BLaER1 treated with 17β-estradiol and CSF1 and Interleukin-3, amounts not matched to agents 10 nM and 100 nM (cell line): Measurements from ENCODE around the gene RNF4.
"Not testable (repeated sequence)": the region's sequence is repeated elsewhere in the genome, so short reads cannot be mapped to it uniquely, and the experiment has no call there.

Experiments used
- H3K27ac ChIP-seq, 11 experiments: shearing (Covaris generic); formaldehyde crosslinking; 2 replicates each; pipeline ENCODE4 v1.8.1; 2022
- H3K27me3 ChIP-seq, 11 experiments: shearing (Covaris generic); formaldehyde crosslinking; 2 replicates each; pipeline ENCODE4 v1.8.1; 2022
- H3K36me3 ChIP-seq, 11 experiments: shearing (Covaris generic); formaldehyde crosslinking; 2 replicates each; pipeline ENCODE4 v1.8.1; 2022
- H3K4me1 ChIP-seq, 10 experiments: shearing (Covaris generic); formaldehyde crosslinking; 2 replicates each; pipeline ENCODE4 v1.8.1; 2022
- H3K4me2 ChIP-seq, 11 experiments: shearing (Covaris generic); formaldehyde crosslinking; 2 replicates each; pipeline ENCODE4 v1.8.1; 2022
- H3K4me3 ChIP-seq, 10 experiments: shearing (Covaris generic); formaldehyde crosslinking; 2 replicates each; pipeline ENCODE4 v1.8.1; 2022
- H3K9ac ChIP-seq, 11 experiments: shearing (Covaris generic); formaldehyde crosslinking; 2 replicates each; pipeline ENCODE4 v1.8.1; 2022
- H3K9me3 ChIP-seq, 11 experiments: shearing (Covaris generic); formaldehyde crosslinking; replicated peaks in 1 of 11; 2 replicates each; pipeline ENCODE4 v1.8.1; 2022
- H4K20me1 ChIP-seq, 11 experiments: shearing (Covaris generic); formaldehyde crosslinking; 2 replicates each; pipeline ENCODE4 v1.8.1; 2022
- Cebpa-rat ChIP-seq, 11 experiments: shearing (Covaris generic); IDR thresholded peaks; 2 replicates each; pipeline ENCODE4 v1.8.1; 2022

The RNF4 gene

GRCh38 chr4:2511645-2512131, 42.8 kb downstream of the RNF4 start:
- H3K4me1 ChIP-seq: peaks cover 0 to 31% (median 25%) of the 10 kb centered on the region in 10 experiments; a peak in 18 of 20 replicates
- H3K27me3 ChIP-seq: no peaks in the 10 kb centered on the region
- peaks cover 91 to 99% (median 93%) of the 10 kb centered on the region in 11 experiments for H3K36me3 ChIP-seq
- TF ChIP-seq Cebpa-rat (IDR thresholded peaks at IDR 0.05): no peak
- H3K9ac ChIP-seq: no peak overlapping the region
- no peaks in the 10 kb centered on the region for H3K9me3 ChIP-seq
- peaks cover 56 to 94% (median 83%) of the 10 kb centered on the region in 11 experiments; a peak in 21 of 22 replicates for H4K20me1 ChIP-seq
- peak overlapping the region in 1 of 11 experiments; percentile 3; a peak in 2 of 22 replicates for H3K4me2 ChIP-seq
- no peak overlapping the region for H3K4me3 ChIP-seq
- H3K27ac ChIP-seq: peak overlapping the region in 5 of 11 experiments; percentile 26 to 55 (median 37); a peak in 8 of 22 replicates

- peak overlapping the region in 3 of 11 experiments; percentile 26 to 37 (median 29); a peak in 5 of 22 replicates for H3K27ac ChIP-seq
- H3K27me3 ChIP-seq: no peaks in the 10 kb centered on the region
- H4K20me1 ChIP-seq: peaks cover 51 to 93% (median 76%) of the 10 kb centered on the region in 11 experiments; a peak in 21 of 22 replicates
- no peak for TF ChIP-seq Cebpa-rat (IDR thresholded peaks at IDR 0.05)
- no peak overlapping the region for H3K9ac ChIP-seq
- no peak overlapping the region for H3K4me3 ChIP-seq
- H3K4me2 ChIP-seq: no peak overlapping the region
- H3K9me3 ChIP-seq: no peaks in the 10 kb centered on the region
- peaks cover 0 to 31% (median 25%) of the 10 kb centered on the region in 10 experiments; a peak in 18 of 20 replicates for H3K4me1 ChIP-seq
- peaks cover 84 to 100% (median 94%) of the 10 kb centered on the region in 11 experiments for H3K36me3 ChIP-seq
Observed at GRCh38 chr4:2512396-2513135, 43.7 kb downstream of the RNF4 start.

- H3K9me3 ChIP-seq, H3K4me2 ChIP-seq, H3K4me3 ChIP-seq, H3K9ac ChIP-seq, H3K27ac ChIP-seq, H3K27me3 ChIP-seq: not testable (repeated sequence)
- H3K4me1 ChIP-seq: peaks cover 0 to 29% (median 21%) of the 10 kb centered on the region in 10 experiments; a peak in 18 of 20 replicates
- H3K36me3 ChIP-seq: peaks cover 76 to 100% (median 83%) of the 10 kb centered on the region in 11 experiments
- H4K20me1 ChIP-seq: peaks cover 35 to 81% (median 60%) of the 10 kb centered on the region in 11 experiments; a peak in 21 of 22 replicates
Observed at GRCh38 chr4:2514193-2514592, 45.3 kb downstream of the RNF4 start.

GRCh38 chr4:2514944-2515343, 46.0 kb downstream of the RNF4 start:
- Histone ChIP-seq H3K4me1 (peaks cover 0 to 21% (median 14%) of the 10 kb centered on the region in 10 experiments; a peak in 18 of 20 replicates), H4K20me1 (peaks cover 27 to 74% (median 53%) of the 10 kb centered on the region in 11 experiments; a peak in 21 of 22 replicates), H3K36me3 (peaks cover 72 to 100% (median 77%) of the 10 kb centered on the region in 11 experiments)
- H3K27ac ChIP-seq, H3K4me2 ChIP-seq, H3K4me3 ChIP-seq, H3K9me3 ChIP-seq, H3K27me3 ChIP-seq, H3K9ac ChIP-seq: not testable (repeated sequence)

GRCh38 chr4:2515830-2516550, 47.1 kb downstream of the RNF4 start:
- H3K27me3 ChIP-seq: no peaks in the 10 kb centered on the region
- H3K36me3 ChIP-seq: peaks cover 61 to 100% (median 76%) of the 10 kb centered on the region in 11 experiments
- H3K4me1 ChIP-seq: peaks cover 0 to 11% (median 4%) of the 10 kb centered on the region in 10 experiments; a peak in 17 of 20 replicates
- H3K4me2 ChIP-seq: no peak overlapping the region
- no peak overlapping the region for H3K27ac ChIP-seq
- TF ChIP-seq Cebpa-rat (IDR thresholded peaks at IDR 0.05): no peak
- peaks cover 17 to 63% (median 42%) of the 10 kb centered on the region in 11 experiments; a peak in 21 of 22 replicates for H4K20me1 ChIP-seq
- no peaks in the 10 kb centered on the region for H3K9me3 ChIP-seq
- H3K9ac ChIP-seq: 0 out of 22 replicates have a peak overlapping the region, but pooled peaks of 2 of the 11 experiments have one; percentile 1 to 7
- H3K4me3 ChIP-seq: no peak overlapping the region

- no peak overlapping the region for H3K4me2 ChIP-seq
- peaks cover 0 to 6% (median under 1%) of the 10 kb centered on the region in 10 experiments; a peak in 7 of 20 replicates for H3K4me1 ChIP-seq
- H3K9me3 ChIP-seq: no peaks in the 10 kb centered on the region
- H3K36me3 ChIP-seq: peaks cover 58 to 96% (median 74%) of the 10 kb centered on the region in 11 experiments
- H4K20me1 ChIP-seq: peaks cover 14 to 57% (median 38%) of the 10 kb centered on the region in 11 experiments; a peak in 20 of 22 replicates
- TF ChIP-seq Cebpa-rat (IDR thresholded peaks at IDR 0.05): no peak
- no peak overlapping the region for H3K27ac ChIP-seq
- 0 out of 22 replicates have a peak overlapping the region, but pooled peaks of 2 of the 11 experiments have one; percentile 1 to 7 for H3K9ac ChIP-seq
- H3K27me3 ChIP-seq: no peaks in the 10 kb centered on the region
- no peak overlapping the region for H3K4me3 ChIP-seq
Observed at GRCh38 chr4:2516635-2517034, 47.7 kb downstream of the RNF4 start.

GRCh38 chr4:2526559-2526958, 57.7 kb downstream of the RNF4 start:
- H3K9ac ChIP-seq: no peak overlapping the region
- H3K4me1 ChIP-seq: no peaks in the 10 kb centered on the region
- 0 out of 22 replicates have a peak, but pooled peaks cover 0 to 1% (median 0%) of the 10 kb centered on the region in 11 experiments for H3K36me3 ChIP-seq
- H3K4me2 ChIP-seq: no peak overlapping the region
- H3K4me3 ChIP-seq: no peak overlapping the region
- no peak overlapping the region for H3K27ac ChIP-seq
- H3K9me3 ChIP-seq: no peaks in the 10 kb centered on the region
- no peaks in the 10 kb centered on the region for H3K27me3 ChIP-seq
- H4K20me1 ChIP-seq: no peaks in the 10 kb centered on the region
- TF ChIP-seq Cebpa-rat (IDR thresholded peaks at IDR 0.05): no peak

GRCh38 chr4:2534904-2535375, 66.0 kb downstream of the RNF4 start:
- Histone ChIP-seq H3K9ac (peak overlapping the region; percentile 92 to 100 (median 99)), H3K4me1 (peaks cover 19 to 33% (median 28%) of the 10 kb centered on the region in 10 experiments), H3K27ac (peak overlapping the region; percentile 87 to 99 (median 98); a peak in 21 of 22 replicates), H3K4me3 (peak overlapping the region; percentile 71 to 92 (median 82)), H3K4me2 (peak overlapping the region; percentile 76 to 97 (median 88)), H3K9me3 (no peaks in the 10 kb centered on the region), H3K36me3 (peaks cover 0 to 13% (median 12%) of the 10 kb centered on the region in 11 experiments; a peak in 13 of 22 replicates), H3K27me3 (no peaks in the 10 kb centered on the region), H4K20me1 (peaks cover 25 to 31% (median 30%) of the 10 kb centered on the region in 11 experiments)
- no peak for TF ChIP-seq Cebpa-rat (IDR thresholded peaks at IDR 0.05)
